NOMO-1 (cell line): Measurements from ENCODE around the gene ROBO4.
A peak's percentile ranks its signal among the peaks of the same experiment; 100 is the strongest.

Experiments used
- DNase-seq, 2 experiments: peaks; one replicate each; lab custom pipeline; 2025; ENCODE audit not compliant: unreplicated experiment in 2 of 2; lab: John Stamatoyannopoulos, UW

ROBO4 gene

DNA sequence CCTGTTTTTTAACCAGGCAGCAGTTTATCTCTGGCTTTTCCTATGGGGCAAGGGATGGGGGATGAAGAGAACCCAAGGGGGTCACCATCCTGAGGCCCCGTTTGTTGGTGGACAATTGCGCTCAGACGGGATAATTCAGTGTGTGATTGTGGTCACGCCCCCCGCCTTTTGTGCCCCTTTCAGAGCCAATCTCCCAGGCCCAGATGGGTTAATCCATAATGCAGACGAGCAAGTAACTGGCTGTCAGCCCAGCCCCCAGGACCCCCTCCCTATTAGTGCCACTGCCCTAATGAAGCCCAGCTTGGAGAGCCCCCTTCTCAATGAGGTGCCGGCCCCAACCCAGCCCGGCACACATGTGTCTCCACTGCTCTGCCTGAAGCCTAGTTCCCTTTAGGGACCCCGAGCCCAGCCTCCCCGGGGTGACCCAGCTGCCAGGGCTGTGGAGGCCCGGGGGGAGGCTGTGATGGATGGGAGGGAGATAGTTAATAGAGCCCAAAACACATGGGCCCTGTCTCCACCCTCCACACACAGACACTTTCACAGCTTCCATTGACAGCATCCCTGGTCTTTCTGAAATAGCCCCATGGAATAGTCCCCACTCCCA lies 51.5 kb downstream of the ROBO4 start:
- no peak for DNase-seq

DNA sequence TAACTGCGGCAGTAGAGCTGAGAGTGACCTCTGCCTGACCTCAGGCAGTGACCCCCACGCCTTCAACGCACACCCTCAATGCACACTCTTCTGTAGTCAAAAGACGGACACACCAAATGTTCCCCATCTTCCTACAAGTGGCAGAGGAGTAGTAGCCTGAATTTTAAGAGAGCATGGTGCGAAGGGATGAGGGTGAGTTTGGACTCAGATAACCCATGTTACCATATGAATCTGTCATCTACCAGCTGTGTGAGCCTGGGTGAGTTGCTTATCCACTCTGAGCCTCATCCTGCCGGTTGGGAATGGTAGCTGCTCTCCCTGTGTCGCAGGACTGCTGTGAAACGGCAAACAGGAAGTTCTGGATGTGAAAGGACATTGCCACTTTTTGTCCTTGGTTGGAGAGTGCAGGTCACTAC lies 53.0 kb downstream of the ROBO4 start:
- DNase-seq: no peak

DNA sequence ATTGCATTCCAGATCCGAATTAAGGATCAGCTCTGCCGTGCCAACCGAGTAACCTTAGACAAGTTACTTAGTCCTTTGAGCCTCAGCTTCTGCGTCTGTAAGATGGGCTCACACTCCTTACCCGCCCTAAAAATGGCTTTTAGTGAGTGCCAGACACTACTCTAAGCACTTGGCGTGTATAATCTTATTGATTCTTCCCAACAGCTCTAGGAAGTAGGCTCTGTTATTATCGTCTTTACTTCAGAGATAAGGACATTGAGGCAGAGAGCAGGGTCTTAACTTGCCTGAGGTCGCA lies 54.1 kb downstream of the ROBO4 start:
- no peak for DNase-seq

DNA sequence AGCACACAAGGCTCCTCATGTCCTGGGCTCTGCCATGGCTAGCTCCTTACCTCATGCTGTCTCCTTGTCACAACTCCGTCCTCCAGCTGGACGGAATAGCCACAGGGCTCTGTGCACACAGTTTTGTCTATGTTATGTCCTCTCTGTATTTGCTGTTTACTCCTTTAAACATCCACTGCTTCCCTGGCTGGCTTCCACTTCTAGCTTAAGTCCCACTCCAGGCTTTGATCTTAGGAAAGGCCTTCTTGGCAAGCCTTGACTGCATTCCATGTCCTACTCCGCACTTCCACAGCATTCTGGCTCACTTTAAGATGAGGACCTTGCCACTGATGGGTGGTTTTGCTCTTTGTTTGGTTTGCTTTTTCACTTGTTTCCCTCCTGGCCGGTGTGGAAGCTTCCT lies 55.4 kb downstream of the ROBO4 start:
- DNase-seq: no peak

DNA sequence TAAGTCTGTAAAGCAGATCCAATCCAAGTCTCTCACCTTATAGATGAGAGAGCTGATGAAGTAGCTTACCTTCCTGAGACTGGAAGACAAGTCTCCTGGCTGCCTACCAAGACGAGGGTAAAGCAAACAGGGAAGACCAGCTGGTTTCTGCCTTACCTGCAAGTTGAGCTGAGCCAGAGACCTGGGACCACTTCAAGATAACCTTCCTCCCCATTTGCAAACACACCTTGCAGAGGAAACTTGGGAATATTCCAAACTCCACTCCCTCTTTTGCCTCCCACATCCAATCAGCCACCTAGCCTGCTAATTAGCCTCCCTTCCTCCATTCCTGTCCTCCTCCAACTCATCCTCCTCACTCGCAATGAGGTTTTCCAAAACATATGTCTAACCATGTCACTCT lies 55.8 kb downstream of the ROBO4 start:
- DNase-seq: no peak

DNA sequence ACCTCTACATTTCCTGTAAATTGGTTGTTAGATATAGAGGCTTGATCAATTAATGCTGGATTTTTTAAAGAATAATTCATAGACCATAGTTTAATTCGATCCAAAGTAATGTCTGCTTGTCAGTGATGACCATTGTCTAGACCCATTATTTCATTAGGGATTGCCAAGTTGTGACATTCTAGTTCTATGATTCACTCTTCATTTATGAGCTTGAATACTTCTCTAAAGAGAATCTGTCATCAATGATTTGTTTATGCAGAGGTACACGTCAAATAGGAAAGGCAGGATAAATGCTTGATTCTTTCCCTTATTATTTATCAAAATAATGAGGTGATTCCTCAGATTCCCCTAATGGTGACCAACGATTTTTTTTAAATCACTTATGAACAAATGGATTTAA lies 56.5 kb downstream of the ROBO4 start:
- DNase-seq: no peak

DNA sequence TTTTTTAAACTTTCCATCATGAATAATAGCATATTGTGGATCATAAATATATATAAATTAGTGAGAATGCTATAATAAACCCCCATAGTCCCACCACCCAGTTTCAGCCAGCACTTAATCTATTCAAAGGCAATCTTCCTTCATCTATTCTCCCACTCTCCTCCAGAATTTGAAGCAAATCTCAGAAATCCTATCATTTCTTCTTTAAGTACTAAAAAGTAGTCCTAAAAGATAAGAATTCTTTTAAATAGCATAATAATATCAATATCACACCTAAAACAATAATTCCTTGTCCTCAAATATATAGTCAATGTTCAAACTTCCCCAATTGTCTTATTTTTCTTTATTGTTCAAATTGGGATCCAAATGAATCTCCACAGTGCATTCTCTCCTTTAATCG lies 57.0 kb downstream of the ROBO4 start:
- DNase-seq: no peak

DNA sequence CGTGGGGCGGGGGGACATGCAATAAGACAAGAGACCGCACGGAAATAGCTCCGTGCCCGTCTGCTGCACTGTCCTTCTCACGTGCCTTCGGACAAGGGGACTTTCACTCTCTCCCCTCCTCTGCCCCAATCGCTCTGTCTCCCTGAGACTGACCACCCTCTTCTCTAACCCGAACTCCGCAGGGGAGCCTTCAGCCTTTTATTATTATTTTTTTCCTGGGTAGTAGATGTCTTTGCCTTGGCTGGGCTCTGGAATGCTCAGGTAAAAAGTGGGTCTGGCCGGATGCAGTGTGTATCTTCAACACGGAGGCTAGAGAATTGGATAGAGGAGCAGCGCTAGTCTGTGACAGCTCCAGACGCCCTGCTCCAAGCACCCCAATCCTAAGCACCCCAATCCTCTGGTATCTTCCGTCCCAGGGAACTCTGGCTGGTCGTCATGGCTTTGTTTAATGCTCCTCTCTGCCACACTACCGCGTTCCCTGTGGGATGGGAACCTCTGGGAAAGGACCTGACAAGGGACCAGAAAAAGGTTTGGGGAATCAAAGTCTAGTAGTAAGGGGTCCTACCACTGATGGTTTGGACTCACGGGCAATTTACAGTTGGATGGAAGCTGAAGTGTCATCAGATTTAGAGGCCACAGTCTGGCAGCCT lies 57.6 kb downstream of the ROBO4 start:
- no peak for DNase-seq

DNA sequence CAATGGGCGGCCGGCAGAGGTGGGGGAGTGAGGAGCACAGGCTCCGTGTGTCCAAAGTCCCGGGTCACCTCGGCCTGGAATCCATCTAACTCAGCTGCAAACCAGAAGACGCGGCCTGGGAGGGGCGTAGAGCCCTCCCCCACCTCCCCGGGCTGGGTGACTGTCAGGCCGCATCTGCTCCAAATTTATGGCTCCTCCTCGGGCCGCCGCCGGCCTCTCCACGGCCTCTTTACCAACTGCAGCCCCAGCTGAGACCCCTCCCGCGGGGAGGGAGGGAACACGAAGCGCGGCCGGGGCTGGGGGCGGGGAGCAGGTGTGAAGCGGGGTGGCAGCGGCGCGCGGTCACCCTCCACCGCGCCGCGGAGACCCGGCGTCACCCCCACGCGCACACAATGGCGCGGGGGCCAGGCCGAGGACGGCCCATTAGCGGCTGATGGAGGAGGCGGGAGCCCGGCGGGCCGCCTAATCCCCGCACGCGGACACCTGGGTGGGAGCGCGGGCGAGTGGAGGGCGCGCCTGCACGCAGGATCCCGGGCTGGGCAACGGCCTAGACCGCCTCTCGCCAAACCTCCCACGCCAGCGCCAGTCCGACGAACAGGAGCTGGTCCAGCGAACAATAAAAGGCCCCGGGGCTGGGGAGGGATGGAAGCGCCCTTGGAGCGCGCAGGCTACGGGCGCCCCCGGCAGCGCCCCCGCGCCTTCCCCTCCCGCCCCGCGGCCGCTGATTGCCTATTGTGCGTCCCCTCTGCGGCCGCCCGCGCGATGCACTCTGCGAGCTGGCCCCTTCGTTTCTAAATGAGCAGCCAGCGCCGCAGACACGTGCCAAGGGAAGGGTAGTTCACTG lies 58.3 kb downstream of the ROBO4 start:
- no peak for DNase-seq

DNA sequence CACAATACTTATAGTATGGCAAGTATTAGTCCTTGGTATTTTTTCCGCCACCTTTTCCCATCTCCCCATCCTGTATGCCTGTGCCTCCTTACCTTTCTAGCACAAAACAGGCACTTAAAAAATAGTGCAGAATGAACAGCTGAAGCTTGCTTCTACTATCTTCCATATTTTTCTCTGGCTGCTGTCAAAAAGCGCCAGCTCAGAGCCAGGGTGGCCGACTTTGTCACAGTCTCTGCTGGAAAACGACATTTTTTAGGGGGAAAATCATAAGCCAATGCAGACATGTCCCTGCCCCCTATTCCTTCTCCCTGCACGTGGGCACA lies 58.9 kb downstream of the ROBO4 start:
- DNase-seq: no peak

DNA sequence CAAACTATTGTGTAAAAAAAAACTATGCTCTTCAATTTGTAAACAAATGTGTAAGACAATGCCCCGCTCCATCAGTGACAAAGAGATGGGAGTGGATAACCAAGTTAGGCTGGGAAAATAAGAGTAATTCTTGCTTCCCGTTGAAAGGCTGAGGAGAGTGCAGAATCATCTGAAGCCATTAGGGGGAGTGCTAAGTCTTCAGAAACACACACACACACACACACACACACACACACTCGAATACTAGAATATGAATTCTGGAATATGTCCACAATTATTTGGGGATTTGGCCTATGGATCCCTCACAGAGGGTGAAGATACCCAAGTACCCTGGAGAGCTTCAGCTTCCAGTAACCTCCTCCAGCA lies 60.2 kb downstream of the ROBO4 start:
- peak; percentile 45 to 64 for DNase-seq

DNA sequence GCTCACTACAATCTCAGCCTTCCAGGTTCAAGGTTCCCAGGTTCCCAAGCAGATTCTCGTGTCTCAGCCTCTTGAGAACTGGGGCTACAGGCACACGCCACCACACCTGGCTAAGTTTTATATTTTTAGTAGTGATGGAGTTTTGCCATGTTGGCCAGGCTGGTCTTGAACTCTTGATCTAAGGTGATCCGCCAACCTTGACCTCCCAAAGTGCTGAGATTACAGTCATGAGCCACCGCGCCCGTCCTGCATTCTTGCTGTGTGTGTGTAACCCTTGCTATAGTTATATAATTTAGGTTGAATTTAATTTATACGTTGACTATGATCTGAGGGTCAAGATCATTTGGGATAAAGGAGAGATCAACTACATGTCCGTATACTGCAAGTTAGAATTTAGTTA lies 61.7 kb downstream of the ROBO4 start:
- no peak for DNase-seq

DNA sequence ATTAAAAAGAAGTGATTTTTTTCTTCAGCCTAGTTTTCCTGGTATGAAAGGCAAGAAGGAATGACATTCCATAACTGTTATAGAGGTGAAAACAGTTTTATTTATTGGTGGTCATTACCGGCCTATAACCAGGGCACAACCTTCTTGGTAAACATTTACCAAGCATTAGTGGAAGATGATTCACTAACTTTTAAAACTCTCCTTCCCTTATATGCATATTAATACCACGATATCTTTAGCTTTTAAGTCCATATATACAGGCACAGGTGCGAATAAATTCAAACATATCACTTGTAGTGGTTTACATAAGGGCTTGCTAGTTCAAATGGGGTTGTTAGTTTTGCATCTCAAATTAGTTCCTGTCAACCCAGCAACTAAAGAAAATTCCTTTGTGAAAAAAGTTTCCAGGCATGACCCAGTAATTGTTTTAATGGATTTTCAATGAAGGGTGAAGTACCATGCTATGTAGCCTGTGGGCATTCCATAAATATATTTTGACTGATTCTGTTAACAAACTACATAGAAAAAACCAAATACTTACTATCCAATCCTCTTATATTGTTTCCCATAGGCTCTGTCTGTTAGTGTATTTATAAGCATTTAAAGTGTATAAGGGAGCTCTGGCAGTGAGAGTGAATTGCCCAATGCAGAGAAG lies 63.0 kb downstream of the ROBO4 start:
- DNase-seq: no peak
